Naive thymus-derived CD4-positive, alpha-beta T cell (primary cell): ENCODE measurements around the gene GRIK1. TPM values are rescaled to one million over a fixed set of nuclear protein-coding genes. Genes with fewer than 3 reads are reported as not detected.

ENCODE experiments used
- ATAC-seq: fragments of 150-1000 bp; cut with Tn5 transposase; 2 replicates; pipeline ENCODE4 v1.10.0; 2021; ENCODE audit warnings: mild to moderate bottlenecking, moderate library complexity
- CTCF ChIA-PET: fragments of 350-600 bp; sonication (Branson Sonifier 250); formaldehyde crosslinking; loops from one replicate; lab custom pipeline; 2021; ENCODE audit warnings: antibody characterized with exemption; lab: Charles Lee
- POLR2A ChIA-PET: fragments of 350-600 bp; sonication (Branson Sonifier 250); formaldehyde crosslinking; loops from one replicate; lab custom pipeline; 2021; ENCODE audit warnings: antibody characterized with exemption, inconsistent platforms; lab: Charles Lee
- DNase-seq, 9 donors: peaks; one replicate each; pipeline versions ENCODE4 v3.0.0 to v3.0.0-alpha.2; 2020 to 2022; ENCODE audit warnings: mixed read lengths in 1 of 9
- H3K27ac ChIP-seq: one replicate; pipeline ENCODE4 v1.7.0; 2013; ENCODE audit warnings: mild to moderate bottlenecking, low read depth, low read length, moderate library complexity
- H3K27me3 ChIP-seq, 2 donors: one replicate each; pipeline ENCODE4 v1.7.0; 2013; ENCODE audit warnings: low read length in 2 of 2, mild to moderate bottlenecking in 2 of 2, moderate library complexity in 2 of 2; ENCODE audit not compliant: control insufficient read depth in 2 of 2, insufficient read depth in 2 of 2
- H3K36me3 ChIP-seq, 3 experiments: 1 replicate in 2 of 3; 2 replicates in 1 of 3; pipeline ENCODE4 v1.7.0; 2013; ENCODE audit warnings: low read length in 3 of 3, mild to moderate bottlenecking in 3 of 3, moderate library complexity in 1 of 3; ENCODE audit not compliant: insufficient read depth in 3 of 3, control insufficient read depth in 2 of 3
- H3K4me1 ChIP-seq, 2 donors: one replicate each; pipeline ENCODE4 v1.7.0; 2013; ENCODE audit warnings: low read length in 2 of 2, mild to moderate bottlenecking in 2 of 2, moderate library complexity in 1 of 2; ENCODE audit not compliant: control insufficient read depth in 2 of 2, insufficient read depth in 2 of 2
- H3K4me3 ChIP-seq: 2 replicates; pipeline ENCODE4 v1.7.0; 2013; ENCODE audit warnings: mild to moderate bottlenecking, low read length
- H3K9me3 ChIP-seq, 3 experiments: 1 replicate in 2 of 3; 2 replicates in 1 of 3; pipeline ENCODE4 v1.7.0; 2013; ENCODE audit warnings: low read length in 3 of 3; ENCODE audit not compliant: control insufficient read depth in 2 of 3
- H3K27ac Mint-ChIP-seq, 9 donors: one replicate each; pipeline ENCODE4 v1.8.0; 2020 to 2022; ENCODE audit warnings: mixed read lengths in 9 of 9, mild to moderate bottlenecking in 8 of 9, moderate library complexity in 5 of 9, inconsistent platforms in 2 of 9
- H3K27me3 Mint-ChIP-seq, 5 donors: one replicate each; pipeline ENCODE4 v1.8.0; 2021 to 2022; ENCODE audit warnings: mixed read lengths in 5 of 5, mild to moderate bottlenecking in 1 of 5
- H3K36me3 Mint-ChIP-seq, 5 donors: one replicate each; pipeline ENCODE4 v1.8.0; 2020 to 2022; ENCODE audit warnings: mixed read lengths in 5 of 5, mild to moderate bottlenecking in 3 of 5, inconsistent platforms in 1 of 5
- H3K4me1 Mint-ChIP-seq, 7 donors: one replicate each; pipeline ENCODE4 v1.8.0; 2020 to 2022; ENCODE audit warnings: mixed read lengths in 7 of 7, mild to moderate bottlenecking in 3 of 7, inconsistent platforms in 1 of 7
- H3K4me3 Mint-ChIP-seq, 10 donors: one replicate each; pipeline ENCODE4 v1.8.0; 2020 to 2022; ENCODE audit warnings: mild to moderate bottlenecking in 10 of 10, mixed read lengths in 10 of 10, moderate library complexity in 6 of 10, inconsistent platforms in 2 of 10
- H3K9me3 Mint-ChIP-seq, 11 donors: one replicate each; pipeline ENCODE4 v1.8.0; 2020 to 2022; ENCODE audit warnings: mixed read lengths in 11 of 11, mild to moderate bottlenecking in 4 of 11, inconsistent platforms in 1 of 11, moderate library complexity in 1 of 11
- intact Hi-C, 2 donors: fragments of 100-400 bp; cut with micrococcal nuclease; formaldehyde crosslinking; loops; one replicate each; pipeline ENCODE4 v1.15.1; 2023
- polyA plus RNA-seq, 2 donors: library from polyadenylated mRNA; unstranded; fragments of 300-500 nt; fragmentation: Illumina TruSeq; gene quantifications; one replicate each; pipeline ENCODE4 v1.2.3, GENCODE V29; 2021
- total RNA-seq, 6 experiments: library from RNA in 5 of 6; stranded (reverse) in 5 of 6; gene quantifications; 1 replicate in 5 of 6; 2 replicates in 1 of 6; pipeline ENCODE4 v1.2.3 and lab custom pipeline; 2021 to 2026

GRIK1 gene
- total and polyA plus RNA-seq, 7 experiments from 2014 or later, result 0.10 TPM; not detected in 6

DNA sequence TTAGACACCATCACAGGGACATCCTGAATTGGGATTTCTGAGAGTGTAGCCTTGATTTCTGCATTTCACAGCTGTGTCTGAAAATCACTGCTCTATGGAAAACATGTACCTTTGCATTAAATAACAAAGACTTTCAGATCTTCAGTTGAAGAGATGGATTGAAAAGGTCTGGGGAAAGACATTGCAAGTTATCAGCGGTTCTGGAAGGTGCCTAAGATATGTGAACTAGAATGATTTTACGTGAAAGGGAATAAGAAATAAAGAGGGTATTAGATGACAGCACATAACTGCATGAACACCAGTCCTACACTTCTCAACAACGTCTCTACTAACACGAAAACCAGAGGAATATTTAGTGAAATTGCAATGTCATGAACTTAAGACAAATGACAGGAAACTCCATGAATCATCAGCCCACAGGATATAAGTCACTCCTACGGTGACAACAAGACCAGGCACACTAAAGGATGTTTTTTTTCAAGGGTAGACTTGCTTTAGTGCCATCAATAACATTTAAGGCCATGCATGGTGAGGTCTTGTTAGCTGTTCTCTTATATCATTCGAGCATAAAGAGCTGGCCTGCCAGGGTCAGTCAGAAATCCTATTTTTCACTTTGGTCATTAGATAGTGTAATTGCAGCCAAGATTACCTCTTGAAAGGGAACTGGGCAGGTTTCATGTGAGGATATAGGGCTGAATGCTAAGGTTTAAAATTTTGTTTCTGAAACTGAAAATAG lies 283.1 kb downstream of the GRIK1 start:
- ATAC-seq (peak; percentile 90), DNase-seq (peak in 1 of 9 donors; percentile 21)
- Mint-ChIP-seq H3K36me3 (peaks cover 0 to 14% (median 8%) of the 10 kb centered on the region in 5 donors), H3K27me3 (peaks cover 0 to 6% (median 4%) of the 10 kb centered on the region in 5 donors), H3K9me3 (peaks cover 0 to 11% (median 3%) of the 10 kb centered on the region in 11 donors), H3K27ac (peak overlapping the region in 3 of 9 donors; percentile 38 to 76 (median 42)), H3K4me1 (peaks cover 0 to 28% (median 6%) of the 10 kb centered on the region in 7 donors), H3K4me3 (peak overlapping the region in 1 of 10 donors; percentile 67)
- ChIA-PET POLR2A (no interaction called here), CTCF (no interaction called here)
- H3K4me1 ChIP-seq, result no peaks in the 10 kb centered on the region
- no peaks in the 10 kb centered on the region for H3K27me3 ChIP-seq
- intact Hi-C loops, result no loop called here
- H3K27ac ChIP-seq, result no peak overlapping the region
- no peaks in the 10 kb centered on the region for H3K36me3 ChIP-seq
- H3K9me3 ChIP-seq, result no peaks in the 10 kb centered on the region
- no peak overlapping the region for H3K4me3 ChIP-seq

DNA sequence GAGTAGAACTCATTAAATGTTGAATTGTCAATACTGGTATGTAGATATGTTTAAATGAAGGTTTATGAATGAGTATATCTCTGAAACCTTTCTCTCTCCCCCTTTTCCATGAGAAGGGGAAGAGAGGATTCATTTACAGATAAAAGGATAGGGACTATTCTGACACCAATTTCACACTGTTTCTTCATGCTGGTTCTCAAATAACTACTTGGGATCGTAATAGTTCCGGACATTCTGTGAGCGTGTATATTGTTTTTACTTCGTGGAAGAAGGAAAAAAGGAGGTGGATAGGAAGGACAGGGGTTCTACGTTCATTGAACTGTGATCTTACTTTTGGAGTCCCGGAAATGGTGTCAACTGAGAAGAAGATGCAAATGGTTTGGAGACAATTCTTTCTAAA lies 284.2 kb downstream of the GRIK1 start:
- Mint-ChIP-seq H3K4me1 (peaks cover 0 to 31% (median 6%) of the 10 kb centered on the region in 7 donors), H3K27me3 (peaks cover 0 to 5% (median 0%) of the 10 kb centered on the region in 5 donors), H3K9me3 (peaks cover 0 to 11% (median 3%) of the 10 kb centered on the region in 11 donors), H3K27ac (peak overlapping the region in 1 of 9 donors; percentile 63), H3K4me3 (no peak overlapping the region), H3K36me3 (peaks cover 0 to 12% (median 12%) of the 10 kb centered on the region in 5 donors)
- Histone ChIP-seq H3K27me3 (no peaks in the 10 kb centered on the region), H3K36me3 (no peaks in the 10 kb centered on the region), H3K9me3 (no peaks in the 10 kb centered on the region), H3K4me3 (no peak overlapping the region), H3K27ac (no peak overlapping the region), H3K4me1 (no peaks in the 10 kb centered on the region)
- no peak for DNase-seq
- POLR2A ChIA-PET, result no interaction called here
- ATAC-seq, result no peak
- intact Hi-C loops, result no loop called here
- CTCF ChIA-PET, result no interaction called here

DNA sequence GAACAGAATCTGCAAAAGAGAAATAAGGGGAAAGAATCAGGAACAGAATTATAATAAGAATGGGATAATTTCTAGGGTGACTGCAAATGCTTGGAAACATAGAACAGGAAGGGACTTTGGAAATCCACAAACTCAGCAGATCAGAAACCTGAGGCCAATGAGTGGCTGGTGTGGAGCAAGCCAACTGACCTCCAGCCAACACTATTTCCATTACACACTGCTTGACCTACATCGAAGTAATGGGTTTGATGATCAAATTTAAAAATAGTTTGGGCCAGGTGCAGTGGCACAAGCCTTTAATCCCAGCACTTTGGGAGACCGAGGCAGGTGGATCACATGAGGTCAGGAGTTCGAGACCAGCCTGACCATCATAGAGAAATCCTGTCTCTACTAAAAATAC lies 284.9 kb downstream of the GRIK1 start:
- no peak overlapping the region for H3K4me3 Mint-ChIP-seq
- H3K9me3 Mint-ChIP-seq, result peaks cover 0 to 6% (median 1%) of the 10 kb centered on the region in 11 donors
- intact Hi-C loops, result no loop called here
- H3K27me3 Mint-ChIP-seq, result peaks cover 0 to 5% (median 0%) of the 10 kb centered on the region in 5 donors
- Histone ChIP-seq H3K4me3 (no peak overlapping the region), H3K27ac (no peak overlapping the region), H3K27me3 (no peaks in the 10 kb centered on the region), H3K36me3 (no peaks in the 10 kb centered on the region), H3K9me3 (no peaks in the 10 kb centered on the region), H3K4me1 (no peaks in the 10 kb centered on the region)
- H3K27ac Mint-ChIP-seq, result no peak overlapping the region
- peaks cover 0 to 28% (median 6%) of the 10 kb centered on the region in 7 donors for H3K4me1 Mint-ChIP-seq
- ChIA-PET CTCF (no interaction called here), POLR2A (no interaction called here)
- DNase-seq, result no peak
- no peak for ATAC-seq
- H3K36me3 Mint-ChIP-seq, result peaks cover 0 to 15% (median 10%) of the 10 kb centered on the region in 5 donors

DNA sequence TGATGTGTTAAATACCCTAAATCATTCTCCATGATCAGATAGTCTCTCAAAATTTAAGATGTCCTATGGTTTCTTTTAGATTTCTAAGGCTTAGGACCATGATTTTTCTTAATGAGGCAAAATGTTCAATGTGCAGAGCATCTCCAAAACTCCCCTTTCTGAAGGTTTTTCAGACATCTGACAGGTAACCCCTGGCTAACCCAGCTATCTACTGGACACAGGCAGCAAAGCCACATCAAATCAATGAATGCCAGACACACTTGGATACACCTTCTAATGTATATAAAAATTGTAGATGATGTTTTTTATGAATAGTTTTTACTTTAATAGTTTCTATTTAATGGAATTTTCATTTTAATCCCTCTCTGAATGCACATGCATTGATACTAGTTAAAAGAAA lies 285.6 kb downstream of the GRIK1 start:
- H3K4me1 Mint-ChIP-seq, result peaks cover 0 to 28% (median 6%) of the 10 kb centered on the region in 7 donors
- ChIA-PET CTCF (no interaction called here), POLR2A (no interaction called here)
- H3K27ac Mint-ChIP-seq, result no peak overlapping the region
- Histone ChIP-seq H3K4me1 (no peaks in the 10 kb centered on the region), H3K4me3 (no peak overlapping the region), H3K36me3 (no peaks in the 10 kb centered on the region), H3K9me3 (no peaks in the 10 kb centered on the region), H3K27me3 (no peaks in the 10 kb centered on the region), H3K27ac (no peak overlapping the region)
- peaks cover 0 to 15% (median 10%) of the 10 kb centered on the region in 5 donors for H3K36me3 Mint-ChIP-seq
- H3K9me3 Mint-ChIP-seq, result peaks cover 0 to 6% (median 1%) of the 10 kb centered on the region in 11 donors
- intact Hi-C loops, result no loop called here
- no peak overlapping the region for H3K4me3 Mint-ChIP-seq
- DNase-seq, result no peak
- ATAC-seq, result no peak
- peaks cover 0 to 5% (median 0%) of the 10 kb centered on the region in 5 donors for H3K27me3 Mint-ChIP-seq

DNA sequence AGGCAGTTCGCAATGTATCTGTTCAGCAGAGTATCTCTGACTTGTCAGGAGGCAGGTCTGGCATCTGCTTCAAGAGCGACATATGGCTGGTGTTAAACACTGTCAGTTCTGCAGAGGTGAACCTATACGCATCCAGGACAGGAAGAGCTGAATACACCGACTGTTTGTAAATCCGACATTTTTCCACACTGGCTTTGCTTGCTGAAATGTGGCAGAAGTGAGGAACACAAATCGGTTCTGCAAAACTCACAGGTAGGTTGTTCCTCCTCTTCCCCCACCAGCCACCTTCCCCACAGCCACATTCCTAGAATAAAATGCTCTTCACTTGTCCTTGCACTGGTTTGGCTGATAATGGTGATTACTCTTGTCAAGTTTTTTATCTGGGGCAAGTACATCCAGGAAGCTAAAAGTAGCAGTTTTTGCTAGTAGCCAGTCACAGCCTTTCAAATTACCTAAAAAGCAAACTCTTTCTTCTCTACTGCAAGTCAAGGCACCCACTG lies 289.2 kb downstream of the GRIK1 start:
- Histone ChIP-seq H3K4me3 (no peak overlapping the region), H3K27ac (no peak overlapping the region), H3K27me3 (no peaks in the 10 kb centered on the region), H3K9me3 (no peaks in the 10 kb centered on the region), H3K36me3 (no peaks in the 10 kb centered on the region), H3K4me1 (no peaks in the 10 kb centered on the region)
- CTCF ChIA-PET, result no interaction called here
- intact Hi-C loops, result no loop called here
- H3K27ac Mint-ChIP-seq, result no peak overlapping the region
- H3K4me3 Mint-ChIP-seq, result no peak overlapping the region
- H3K27me3 Mint-ChIP-seq, result peaks cover 0 to 5% (median 0%) of the 10 kb centered on the region in 5 donors
- no peak for ATAC-seq
- peaks cover 0 to 13% (median 6%) of the 10 kb centered on the region in 5 donors for H3K36me3 Mint-ChIP-seq
- H3K9me3 Mint-ChIP-seq, result peaks cover 0 to 4% (median under 1%) of the 10 kb centered on the region in 11 donors
- peaks cover 0 to 14% (median 0%) of the 10 kb centered on the region in 7 donors for H3K4me1 Mint-ChIP-seq
- POLR2A ChIA-PET, result no interaction called here
- DNase-seq, result no peak

DNA sequence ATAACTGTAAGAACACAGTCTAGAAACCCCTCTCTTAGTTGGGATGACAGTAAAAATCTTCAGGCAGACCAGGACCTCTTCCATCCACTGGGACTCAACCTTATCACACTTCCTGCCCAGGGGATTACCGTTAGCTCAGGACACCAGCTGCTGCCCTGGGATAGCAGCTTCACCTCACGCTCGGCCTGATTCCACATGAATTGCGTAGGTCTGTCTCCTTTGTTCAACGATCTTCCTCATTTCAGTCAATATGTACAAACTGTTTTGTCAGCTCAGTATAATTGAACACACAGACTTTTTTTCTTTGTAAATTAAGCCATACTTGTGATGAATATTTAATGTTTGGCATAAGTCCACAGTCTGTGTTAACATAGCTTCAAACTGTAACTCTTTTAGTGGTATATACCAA lies 290.4 kb downstream of the GRIK1 start:
- Histone ChIP-seq H3K9me3 (no peaks in the 10 kb centered on the region), H3K27ac (no peak overlapping the region), H3K36me3 (no peaks in the 10 kb centered on the region), H3K27me3 (no peaks in the 10 kb centered on the region), H3K4me1 (no peaks in the 10 kb centered on the region), H3K4me3 (no peak overlapping the region)
- DNase-seq (no peak), ATAC-seq (no peak)
- intact Hi-C loops, result no loop called here
- H3K9me3 Mint-ChIP-seq, result peaks cover 0 to 2% (median 0%) of the 10 kb centered on the region in 11 donors
- no peak overlapping the region for H3K27ac Mint-ChIP-seq
- peaks cover 0 to 8% (median 0%) of the 10 kb centered on the region in 7 donors for H3K4me1 Mint-ChIP-seq
- ChIA-PET POLR2A (no interaction called here), CTCF (no interaction called here)
- peaks cover 0 to 10% (median 4%) of the 10 kb centered on the region in 5 donors for H3K36me3 Mint-ChIP-seq
- no peak overlapping the region for H3K4me3 Mint-ChIP-seq
- H3K27me3 Mint-ChIP-seq, result peaks cover 0 to 2% (median 0%) of the 10 kb centered on the region in 5 donors
